HepG2 (cell line): ENCODE data around the gene CD81. TPM values are rescaled to one million over a fixed set of nuclear protein-coding genes. Genes with fewer than 3 reads are reported as not detected.
A peak's percentile ranks its signal among the peaks of the same experiment; 100 is the strongest.

ENCODE experiments used
- ARHGAP35 ChIP-seq: sonication (generic); formaldehyde crosslinking; IDR thresholded peaks from 2 replicates; pipeline ENCODE4 v1.9.0; 2022; ENCODE audit warnings: mild to moderate bottlenecking, inconsistent platforms, moderate library complexity, missing genetic modification reagents, borderline replicate concordance
- BRD4 ChIP-seq: sonication (generic); formaldehyde crosslinking; IDR thresholded peaks from 2 replicates; pipeline ENCODE4 v1.4.0; 2020; ENCODE audit warnings: missing genetic modification reagents
- KAT7 ChIP-seq: IDR thresholded peaks from 2 replicates; pipeline ENCODE4 v1.6.1; 2018; ENCODE audit warnings: borderline replicate concordance, missing compliant biosample characterization
- PCBP1 ChIP-seq: fragments of 200-400 bp; formaldehyde crosslinking; IDR thresholded peaks from 2 replicates; pipeline ENCODE4 v1.6.1; 2017; ENCODE audit warnings: mild to moderate bottlenecking, low read depth, low read length, borderline replicate concordance
- PHF20 ChIP-seq: sonication (generic); formaldehyde crosslinking; IDR thresholded peaks from 2 replicates; pipeline ENCODE4 v1.5.0; 2020; ENCODE audit warnings: mild to moderate bottlenecking, missing genetic modification reagents
- RBFOX2 ChIP-seq: fragments of 200-400 bp; formaldehyde crosslinking; IDR thresholded peaks from 2 replicates; pipeline ENCODE4 v1.6.1; 2017; ENCODE audit warnings: low read depth, mild to moderate bottlenecking, low read length
- RFXANK ChIP-seq: IDR thresholded peaks from 2 replicates; pipeline ENCODE4 v1.6.1; 2016
- ZFX ChIP-seq: sonication (generic); formaldehyde crosslinking; IDR thresholded peaks from 2 replicates; pipeline ENCODE4 v1.4.0; 2020; ENCODE audit warnings: mild to moderate bottlenecking, low read depth, missing genetic modification reagents, moderate library complexity
- ZNF124 ChIP-seq: sonication (generic); formaldehyde crosslinking; IDR thresholded peaks from 2 replicates; pipeline ENCODE4 v1.4.0; 2020; ENCODE audit warnings: missing genetic modification reagents
- ZNF501 ChIP-seq: sonication (generic); formaldehyde crosslinking; IDR thresholded peaks from 2 replicates; pipeline ENCODE4 v1.5.1; 2020; ENCODE audit warnings: mild to moderate bottlenecking, moderate library complexity, missing genetic modification reagents
- ZNF546 ChIP-seq: sonication (generic); formaldehyde crosslinking; conservative IDR thresholded peaks from 2 replicates; pipeline ENCODE4 v1.8.1; 2023; ENCODE audit warnings: mild to moderate bottlenecking, missing genetic modification reagents
- ZNF652 ChIP-seq: IDR thresholded peaks from 2 replicates; pipeline ENCODE4 v1.6.1; 2016; ENCODE audit warnings: low read depth, borderline replicate concordance
- ZNF709 ChIP-seq: sonication (generic); formaldehyde crosslinking; IDR thresholded peaks from 2 replicates; pipeline ENCODE4 v1.5.0; 2020; ENCODE audit warnings: mild to moderate bottlenecking, missing genetic modification reagents
- ZNF788 ChIP-seq: sonication (generic); formaldehyde crosslinking; IDR thresholded peaks from 2 replicates; pipeline ENCODE4 v1.5.0; 2020; ENCODE audit warnings: mild to moderate bottlenecking, missing genetic modification reagents, borderline replicate concordance
- ZSCAN31 ChIP-seq: sonication (generic); formaldehyde crosslinking; IDR thresholded peaks from 2 replicates; pipeline ENCODE4 v1.5.0; 2020; ENCODE audit warnings: low read depth, mild to moderate bottlenecking, missing genetic modification reagents
- polyA plus RNA-seq, 8 experiments: library from polyadenylated mRNA; depleted of rRNA in 3 of 8; stranded (reverse) in 7 of 8; unstranded in 1 of 8; fragments of >200 nt; fragmentation: Illumina TruSeq in 4 of 8; extraction: Trizol in 4 of 8; gene quantifications; 2 replicates each; pipeline versions ENCODE4 v1.2.1 to v1.2.3, GENCODE V29; 2011 to 2016; ENCODE audit warnings: low read depth in 4 of 8, missing spikeins in 1 of 8, mixed read lengths in 1 of 8; ENCODE audit not compliant: insufficient read depth in 1 of 8
- total RNA-seq, 5 experiments: library from RNA; depleted of rRNA; stranded (reverse); fragments of >200 nt; fragmentation: Illumina TruSeq; extraction: Trizol; gene quantifications; 2 replicates each; pipeline ENCODE4 v1.2.3, GENCODE V29; 2016; ENCODE audit warnings: low read depth in 1 of 5
- TF ChIP-seq, protein P1 (sequence below): sonication (generic); formaldehyde crosslinking; IDR thresholded peaks from 2 replicates; pipeline ENCODE4 v1.5.0; 2020; ENCODE audit warnings: missing genetic modification reagents
- TF ChIP-seq, protein P2 (sequence below): conservative IDR thresholded peaks from 2 replicates; pipeline ENCODE4 v1.6.1; 2018; ENCODE audit warnings: missing genetic modification reagents
- TF ChIP-seq, protein P3 (sequence below), 2 experiments: sonication (generic) in 1 of 2; formaldehyde crosslinking in 1 of 2; IDR thresholded peaks; 2 replicates each; pipeline versions ENCODE4 v1.6.1 to v1.9.0; 2014 to 2022; ENCODE audit warnings: antibody characterized with exemption in 1 of 2, borderline replicate concordance in 1 of 2, inconsistent platforms in 1 of 2, low read depth in 1 of 2, missing genetic modification reagents in 1 of 2

CD81 gene
- total and polyA plus RNA-seq, 2 of the 13 experiments (the other 11 are each of a cell fraction or from before 2014, with no cell fraction given): not detected

DNA sequence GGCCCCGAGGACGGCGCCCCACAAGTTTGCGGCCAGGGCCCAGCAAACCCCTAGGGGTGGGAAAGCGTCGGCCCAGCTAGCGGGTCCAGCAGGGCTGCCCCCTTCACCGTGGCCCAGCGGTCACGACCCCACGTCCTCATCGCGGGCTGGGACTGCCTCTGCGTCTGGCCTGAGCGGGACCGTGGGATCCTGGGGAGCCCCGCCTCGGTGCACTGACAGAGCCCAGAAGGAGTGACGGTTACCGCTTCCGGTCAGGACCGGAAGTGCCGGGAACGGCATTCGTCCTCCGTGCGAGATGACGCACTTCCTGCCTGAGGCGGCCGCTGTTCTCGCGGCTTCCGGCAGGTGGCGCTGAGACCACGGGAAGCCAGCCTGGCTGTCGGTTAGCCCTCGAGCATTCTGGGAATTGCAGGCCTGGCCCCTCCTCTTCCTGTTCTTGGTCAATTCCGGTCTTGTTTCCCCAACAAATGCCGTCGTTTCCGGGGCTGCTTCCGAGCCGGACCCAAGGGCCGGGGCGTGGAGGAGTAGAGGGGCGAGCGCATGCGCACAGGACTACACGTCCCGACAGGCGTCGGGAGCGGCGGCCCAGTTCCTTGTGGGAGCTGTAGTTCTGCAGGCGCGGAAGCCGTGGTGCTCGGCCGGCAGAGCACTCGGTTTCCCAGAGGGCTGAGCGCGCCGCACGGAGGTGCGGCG is 23.1 kb downstream of the CD81 start, which contains the start of gene TSSC4 (continued):
- TF ChIP-seq ZNF709 (CRISPR knock-in tag) (peak; percentile 66; the same call in 1 of the 2 replicates), ZFX (peak; percentile 91; the same call in 1 of the 2 replicates), ZNF546 (CRISPR knock-in tag) (peak; percentile 71; the same call in 1 of the 2 replicates), BRD4 (CRISPR knock-in tag) (0 out of 2 replicates have a peak, but pooled peaks have one; percentile 76), PCBP1 (peak; percentile 77; the same call in 1 of the 2 replicates), ZNF788 (CRISPR knock-in tag) (peak; percentile 96; the same call in 1 of the 2 replicates), RBFOX2 (peak; percentile 97), KAT7 (CRISPR knock-in tag) (peak; percentile 94), ZNF124 (peak; percentile 45; the same call in 1 of the 2 replicates), PHF20 (CRISPR knock-in tag) (peak; percentile 93), ARHGAP35 (CRISPR knock-in tag) (peak; percentile 88; the same call in 1 of the 2 replicates), ZNF652 (0 out of 2 replicates have a peak, but pooled peaks have one; percentile 3), RFXANK (peak; percentile 84; the same call in 1 of the 2 replicates), ZNF501 (peak; percentile 96), ZSCAN31 (peak; percentile 84; the same call in 1 of the 2 replicates)
- TF ChIP-seq, protein P1, sequence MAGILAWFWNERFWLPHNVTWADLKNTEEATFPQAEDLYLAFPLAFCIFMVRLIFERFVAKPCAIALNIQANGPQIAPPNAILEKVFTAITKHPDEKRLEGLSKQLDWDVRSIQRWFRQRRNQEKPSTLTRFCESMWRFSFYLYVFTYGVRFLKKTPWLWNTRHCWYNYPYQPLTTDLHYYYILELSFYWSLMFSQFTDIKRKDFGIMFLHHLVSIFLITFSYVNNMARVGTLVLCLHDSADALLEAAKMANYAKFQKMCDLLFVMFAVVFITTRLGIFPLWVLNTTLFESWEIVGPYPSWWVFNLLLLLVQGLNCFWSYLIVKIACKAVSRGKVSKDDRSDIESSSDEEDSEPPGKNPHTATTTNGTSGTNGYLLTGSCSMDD (CRISPR knock-in tag): 0 out of 2 replicates have a peak, but pooled peaks have one; percentile 43
- TF ChIP-seq, protein P2, sequence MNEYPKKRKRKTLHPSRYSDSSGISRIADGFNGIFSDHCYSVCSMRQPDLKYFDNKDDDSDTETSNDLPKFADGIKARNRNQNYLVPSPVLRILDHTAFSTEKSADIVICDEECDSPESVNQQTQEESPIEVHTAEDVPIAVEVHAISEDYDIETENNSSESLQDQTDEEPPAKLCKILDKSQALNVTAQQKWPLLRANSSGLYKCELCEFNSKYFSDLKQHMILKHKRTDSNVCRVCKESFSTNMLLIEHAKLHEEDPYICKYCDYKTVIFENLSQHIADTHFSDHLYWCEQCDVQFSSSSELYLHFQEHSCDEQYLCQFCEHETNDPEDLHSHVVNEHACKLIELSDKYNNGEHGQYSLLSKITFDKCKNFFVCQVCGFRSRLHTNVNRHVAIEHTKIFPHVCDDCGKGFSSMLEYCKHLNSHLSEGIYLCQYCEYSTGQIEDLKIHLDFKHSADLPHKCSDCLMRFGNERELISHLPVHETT: peak; percentile 98
- TF ChIP-seq, protein P3, sequence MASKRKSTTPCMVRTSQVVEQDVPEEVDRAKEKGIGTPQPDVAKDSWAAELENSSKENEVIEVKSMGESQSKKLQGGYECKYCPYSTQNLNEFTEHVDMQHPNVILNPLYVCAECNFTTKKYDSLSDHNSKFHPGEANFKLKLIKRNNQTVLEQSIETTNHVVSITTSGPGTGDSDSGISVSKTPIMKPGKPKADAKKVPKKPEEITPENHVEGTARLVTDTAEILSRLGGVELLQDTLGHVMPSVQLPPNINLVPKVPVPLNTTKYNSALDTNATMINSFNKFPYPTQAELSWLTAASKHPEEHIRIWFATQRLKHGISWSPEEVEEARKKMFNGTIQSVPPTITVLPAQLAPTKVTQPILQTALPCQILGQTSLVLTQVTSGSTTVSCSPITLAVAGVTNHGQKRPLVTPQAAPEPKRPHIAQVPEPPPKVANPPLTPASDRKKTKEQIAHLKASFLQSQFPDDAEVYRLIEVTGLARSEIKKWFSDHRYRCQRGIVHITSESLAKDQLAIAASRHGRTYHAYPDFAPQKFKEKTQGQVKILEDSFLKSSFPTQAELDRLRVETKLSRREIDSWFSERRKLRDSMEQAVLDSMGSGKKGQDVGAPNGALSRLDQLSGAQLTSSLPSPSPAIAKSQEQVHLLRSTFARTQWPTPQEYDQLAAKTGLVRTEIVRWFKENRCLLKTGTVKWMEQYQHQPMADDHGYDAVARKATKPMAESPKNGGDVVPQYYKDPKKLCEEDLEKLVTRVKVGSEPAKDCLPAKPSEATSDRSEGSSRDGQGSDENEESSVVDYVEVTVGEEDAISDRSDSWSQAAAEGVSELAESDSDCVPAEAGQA (IDR thresholded peaks at IDR 0.05; ENCODE audit: low read depth): peak; percentile 99
- TF ChIP-seq, protein P3 (CRISPR knock-in tag; IDR thresholded peaks at IDR 0.05; ENCODE audit: borderline replicate concordance): no peak
